Glomerular endothelial cell (primary cell): ENCODE measurements around the gene TRAPPC10. TPM values are rescaled to one million over a fixed set of nuclear protein-coding genes. Genes with fewer than 3 reads are reported as not detected.

Experiments
- DNase-seq: peaks from one replicate; pipeline ENCODE4 v3.0.0-alpha.2; 2011; ENCODE audit warnings: low read depth, low spot score; ENCODE audit errors: extremely low read depth
- total RNA-seq: library from RNA; depleted of rRNA; stranded (reverse); fragments of >200 nt; gene quantifications from 2 replicates; pipeline ENCODE4 v1.2.3, GENCODE V29; 2015

The TRAPPC10 gene
- total RNA-seq, 1 donor from 2014 or later = 29.1 TPM

- DNase-seq = no peak
These were observed 46.9 kb downstream of the TRAPPC10 start for GRCh38 chr21:44058981-44059380.

GRCh38 chr21:44059710-44060109 lies 47.6 kb downstream of the TRAPPC10 start:
- no peak for DNase-seq

- DNase-seq = no peak
These were observed 50.3 kb downstream of the TRAPPC10 start for GRCh38 chr21:44062380-44062779.

- no peak for DNase-seq
These were observed 51.2 kb downstream of the TRAPPC10 start for GRCh38 chr21:44063151-44063912.

GRCh38 chr21:44064852-44065403 lies 52.8 kb downstream of the TRAPPC10 start:
- DNase-seq = no peak

GRCh38 chr21:44065428-44065827 lies 53.3 kb downstream of the TRAPPC10 start:
- no peak for DNase-seq

GRCh38 chr21:44066116-44066515 lies 54.0 kb downstream of the TRAPPC10 start:
- DNase-seq = no peak

- no peak for DNase-seq
These were observed 55.1 kb downstream of the TRAPPC10 start for GRCh38 chr21:44067011-44067839.

- DNase-seq = no peak
These were observed 58.3 kb downstream of the TRAPPC10 start for GRCh38 chr21:44070391-44070790.

GRCh38 chr21:44071359-44072104 lies 59.4 kb downstream of the TRAPPC10 start:
- no peak for DNase-seq

- DNase-seq = no peak
These were observed 60.0 kb downstream of the TRAPPC10 start for GRCh38 chr21:44072111-44072510.

- DNase-seq = no peak
These were observed 62.3 kb downstream of the TRAPPC10 start for GRCh38 chr21:44074315-44074958.

- no peak for DNase-seq
These were observed 64.2 kb downstream of the TRAPPC10 start for GRCh38 chr21:44076316-44076715.

GRCh38 chr21:44078411-44078981 lies 66.4 kb downstream of the TRAPPC10 start:
- DNase-seq = no peak

GRCh38 chr21:44079446-44079845 lies 67.3 kb downstream of the TRAPPC10 start:
- DNase-seq = no peak

GRCh38 chr21:44079846-44080245 lies 67.7 kb downstream of the TRAPPC10 start:
- no peak for DNase-seq

GRCh38 chr21:44082648-44083440 lies 70.7 kb downstream of the TRAPPC10 start:
- no peak for DNase-seq

- DNase-seq = peak; percentile 36
These were observed 71.7 kb downstream of the TRAPPC10 start for GRCh38 chr21:44083631-44084291.
